HepG2 (cell line): ENCODE results near the gene ZFHX3. TPM values are rescaled to one million over a fixed set of nuclear protein-coding genes. Genes with fewer than 3 reads are reported as not detected.

Experiments used
- ATAC-seq: fragments of 200-7000 bp; cut with Tn5 transposase; 3 replicates; pipeline ENCODE4 v1.9.1; 2020; ENCODE audit warnings: mild to moderate bottlenecking, moderate library complexity
- BruUV-seq: library from RNA; stranded (reverse); fragments of 400-500 nt; replicated peaks from 2 replicates; lab custom pipeline; 2021; lab: Mats Ljungman, UMichigan
- CTCF ChIA-PET: fragments of 300-600 bp; formaldehyde crosslinking; extraction: SDS; loops from one replicate; lab custom pipeline; 2021; ENCODE audit warnings: low total read pairs, inconsistent platforms, low intra/inter-chr PET ratio; lab: Yijun Ruan, JAX
- POLR2A ChIA-PET: fragments of 350-600 bp; sonication (Branson Sonifier 250); formaldehyde crosslinking; loops from one replicate; lab custom pipeline; 2020; ENCODE audit warnings: antibody characterized with exemption, inconsistent platforms; lab: Yijun Ruan, JAX
- DNase-seq: peaks from one replicate; pipeline ENCODE4 v3.0.0-alpha.2; 2015; ENCODE audit warnings: low spot score
- FAIRE-seq: peaks from 3 replicates; lab custom pipeline; 2011; peaks lifted over from hg19 to GRCh38; lab: Jason Lieb, UNC
- H2AFZ ChIP-seq: one replicate; pipeline ENCODE4 v1.6.1; 2011; ENCODE audit warnings: low read length, inconsistent platforms
- H3K27ac ChIP-seq: fragments of 300-600 bp; 3 replicates; pipeline ENCODE4 v1.8.0; 2011; ENCODE audit warnings: mixed run types, mild to moderate bottlenecking, mixed read lengths, low read length, inconsistent platforms; ENCODE audit not compliant: insufficient read depth; ENCODE audit errors: extremely low read length
- H3K27me3 ChIP-seq, 2 experiments: fragments of 200-600 bp in 1 of 2; 2 replicates in 1 of 2; 3 replicates in 1 of 2; pipeline versions ENCODE4 v1.6.0 to v1.8.0; 2011; ENCODE audit warnings: low read length in 2 of 2, mild to moderate bottlenecking in 2 of 2, moderate library complexity in 2 of 2, inconsistent platforms in 1 of 2; ENCODE audit not compliant: insufficient read depth in 2 of 2, control insufficient read depth in 1 of 2
- H3K36me3 ChIP-seq, 2 experiments: fragments of 200-600 bp in 1 of 2; replicated peaks in 1 of 2; 2 replicates in 1 of 2; 3 replicates in 1 of 2; pipeline versions ENCODE4 v1.5.1 to v1.8.0; 2011; ENCODE audit warnings: low read length in 2 of 2, inconsistent platforms in 1 of 2; ENCODE audit not compliant: insufficient read depth in 2 of 2, control insufficient read depth in 1 of 2
- H3K4me1 ChIP-seq: 2 replicates; pipeline ENCODE4 v1.5.1; 2012; ENCODE audit warnings: low read length, inconsistent platforms; ENCODE audit not compliant: insufficient read depth
- H3K4me2 ChIP-seq: 2 replicates; pipeline ENCODE4 v1.6.0; 2011; ENCODE audit warnings: low read depth, low read length, inconsistent platforms
- H3K4me3 ChIP-seq, 3 experiments: fragments of 200-600 bp in 1 of 3; sonication (generic), shearing (Covaris generic) in 1 of 3; replicated peaks in 1 of 3; 2 replicates each; pipeline ENCODE4 v1.5.1; 2011 to 2016; ENCODE audit warnings: low read length in 3 of 3, inconsistent platforms in 2 of 3, low read depth in 2 of 3, mild to moderate bottlenecking in 2 of 3, control low read depth in 1 of 3, mixed read lengths in 1 of 3; ENCODE audit not compliant: insufficient read depth in 1 of 3
- H3K79me2 ChIP-seq: one replicate; pipeline ENCODE4 v1.6.1; 2011; ENCODE audit warnings: low read length, inconsistent platforms; ENCODE audit not compliant: insufficient read depth
- H3K9ac ChIP-seq: 2 replicates; pipeline ENCODE4 v1.6.0; 2011; ENCODE audit warnings: mild to moderate bottlenecking, low read depth, low read length, inconsistent platforms; ENCODE audit not compliant: insufficient read depth
- H3K9me3 ChIP-seq: 2 replicates; pipeline ENCODE4 v1.5.1; 2012; ENCODE audit warnings: mild to moderate bottlenecking, low read length
- H4K20me1 ChIP-seq: 2 replicates; pipeline ENCODE4 v1.6.0; 2011; ENCODE audit warnings: inconsistent platforms, mild to moderate bottlenecking, low read length, moderate library complexity; ENCODE audit not compliant: insufficient read depth
- ETV5 ChIP-seq: IDR thresholded peaks from 2 replicates; pipeline ENCODE4 v1.6.1; 2018; ENCODE audit warnings: missing biosample characterization, missing genetic modification reagents, inconsistent platforms, borderline replicate concordance
- FOSL2 ChIP-seq: sonication (generic); formaldehyde crosslinking; IDR thresholded peaks from 2 replicates; pipeline ENCODE4 v1.4.0; 2020; ENCODE audit warnings: missing genetic modification reagents
- TARDBP ChIP-seq: sonication (generic); formaldehyde crosslinking; IDR thresholded peaks from 2 replicates; pipeline ENCODE4 v1.8.0; 2022; ENCODE audit warnings: mild to moderate bottlenecking, missing genetic modification reagents
- ZNF138 ChIP-seq: sonication (generic); formaldehyde crosslinking; IDR thresholded peaks from 2 replicates; pipeline ENCODE4 v1.5.0; 2020; ENCODE audit warnings: mild to moderate bottlenecking, low read depth, missing genetic modification reagents
- ZNF253 ChIP-seq: sonication (generic); formaldehyde crosslinking; IDR thresholded peaks from 2 replicates; pipeline ENCODE4 v1.8.0; 2022; ENCODE audit warnings: mild to moderate bottlenecking, missing genetic modification reagents, borderline replicate concordance
- ZNF282 ChIP-seq: fragments of 450-650 bp; IDR thresholded peaks from 2 replicates; pipeline ENCODE4 v1.6.1; 2018; ENCODE audit not compliant: partially characterized antibody
- WGBS: methylation state at CpG from one replicate; pipeline ENCODE4 v1.1.6; 2017; ENCODE audit warnings: low lambda C conversion rate; 5-methylcytosine and 5-hydroxymethylcytosine counted together
- in situ Hi-C: cut with HindIII; loops from 2 replicates; pipeline ENCODE4 v1.10.0; 2017; ENCODE audit warnings: low pct_unique_long_range_greater_than_20kb; ENCODE audit not compliant: extremely low pct_ligation_motif_present
- intact Hi-C: fragments of 100-400 bp; cut with micrococcal nuclease; formaldehyde crosslinking; loops from one replicate; pipeline ENCODE4 v1.10.0; 2022; ENCODE audit not compliant: unreplicated experiment
- polyA plus RNA-seq, 8 experiments: library from polyadenylated mRNA; depleted of rRNA in 3 of 8; stranded (reverse) in 7 of 8; unstranded in 1 of 8; fragments of >200 nt; fragmentation: Illumina TruSeq in 4 of 8; extraction: Trizol in 4 of 8; gene quantifications; 2 replicates each; pipeline versions ENCODE4 v1.2.1 to v1.2.3, GENCODE V29; 2011 to 2016; ENCODE audit warnings: low read depth in 4 of 8, missing spikeins in 1 of 8, mixed read lengths in 1 of 8; ENCODE audit not compliant: insufficient read depth in 1 of 8
- total RNA-seq, 5 experiments: library from RNA; depleted of rRNA; stranded (reverse); fragments of >200 nt; fragmentation: Illumina TruSeq; extraction: Trizol; gene quantifications; 2 replicates each; pipeline ENCODE4 v1.2.3, GENCODE V29; 2016; ENCODE audit warnings: low read depth in 1 of 5
- TF ChIP-seq, protein P1 (sequence below): sonication (generic); formaldehyde crosslinking; IDR thresholded peaks from 2 replicates; pipeline ENCODE4 v1.5.0; 2020; ENCODE audit warnings: mild to moderate bottlenecking, low read depth, missing genetic modification reagents, borderline replicate concordance
- TF ChIP-seq, protein P2 (sequence below): sonication (generic); formaldehyde crosslinking; IDR thresholded peaks from 2 replicates; pipeline ENCODE4 v1.8.1; 2023; ENCODE audit warnings: missing genetic modification reagents, inconsistent platforms, borderline replicate concordance

ZFHX3 gene
- total and polyA plus RNA-seq, 2 of the 13 experiments (the other 11 are each of a cell fraction or from before 2014, with no cell fraction given), result 5.0 to 6.0 TPM

DNA sequence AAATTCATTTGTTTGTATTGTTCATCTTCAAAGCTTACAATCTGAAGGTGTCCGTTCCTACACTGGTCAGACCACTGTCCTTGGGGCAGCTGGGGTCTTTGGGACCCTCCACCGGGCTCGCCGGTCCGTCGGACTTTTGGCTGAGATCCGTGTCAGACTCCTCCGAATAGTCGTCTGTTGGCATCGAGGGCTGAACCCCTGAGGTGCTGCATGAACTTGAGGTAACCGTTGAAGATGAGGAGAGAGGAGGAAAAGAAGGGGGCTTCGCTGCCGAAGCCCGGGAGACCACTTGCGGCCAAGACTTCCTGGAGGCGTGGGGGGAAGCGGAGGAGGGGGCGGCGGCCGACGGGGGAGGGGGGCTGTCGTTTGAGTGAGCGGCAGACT lies 260.8 kb downstream of the ZFHX3 start:
- intact Hi-C loops, result no loop called here
- BruUV-seq, result no TSS peak

DNA sequence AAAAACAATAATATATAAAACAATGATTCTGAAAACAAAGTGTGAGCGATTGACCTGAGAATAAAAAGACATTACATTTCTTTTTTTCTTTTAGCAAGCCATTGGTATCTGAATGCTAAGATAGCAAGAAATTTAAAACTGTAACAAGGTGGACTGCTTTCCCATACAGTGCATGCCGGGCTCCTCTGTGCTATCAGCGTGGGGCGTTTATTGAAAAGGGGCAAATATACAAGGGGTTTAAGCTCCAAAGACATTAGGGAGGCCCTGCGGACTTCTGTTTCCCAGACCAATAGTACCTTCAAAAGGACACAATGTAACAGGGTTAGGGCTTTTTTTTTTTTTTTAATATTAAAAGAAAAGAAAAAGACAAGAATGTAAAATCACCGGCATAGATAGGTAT lies 261.3 kb downstream of the ZFHX3 start:
- H3K27me3 ChIP-seq, result no peaks in the 10 kb centered on the region
- H3K79me2 ChIP-seq, result no peaks in the 10 kb centered on the region
- POLR2A ChIA-PET, result interaction anchor here (0.7 kb wide), 2 partner anchors 139 to 358 kb away, joined by 3 to 4 read pairs; no protein-coding TSS in a partner anchor
- no peak for TF ChIP-seq ZNF253 (CRISPR knock-in tag)
- TF ChIP-seq, protein P1, sequence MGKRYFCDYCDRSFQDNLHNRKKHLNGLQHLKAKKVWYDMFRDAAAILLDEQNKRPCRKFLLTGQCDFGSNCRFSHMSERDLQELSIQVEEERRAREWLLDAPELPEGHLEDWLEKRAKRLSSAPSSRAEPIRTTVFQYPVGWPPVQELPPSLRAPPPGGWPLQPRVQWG (CRISPR knock-in tag), result no peak
- H4K20me1 ChIP-seq, result no peaks in the 10 kb centered on the region
- intact Hi-C loops (no loop called here), in situ Hi-C loops (no loop called here)
- H3K36me3 ChIP-seq, result peaks cover 14 to 40% of the 10 kb centered on the region in 2 experiments
- DNase-seq (no peak), ATAC-seq (no peak), FAIRE-seq (no peak)
- CTCF ChIA-PET, result no interaction called here
- H3K9ac ChIP-seq, result no peak overlapping the region
- BruUV-seq, result TSS peak; percentile 16
- no peak overlapping the region for H3K4me2 ChIP-seq
- H2AFZ ChIP-seq, result no peak overlapping the region
- WGBS, result 99% methylated on average over 6 of the region's 6 CpGs
- H3K9me3 ChIP-seq, result no peaks in the 10 kb centered on the region
- peaks cover 10% of the 10 kb centered on the region for H3K4me1 ChIP-seq
- no peak overlapping the region for H3K27ac ChIP-seq
- H3K4me3 ChIP-seq, result no peak overlapping the region

More for the DNA sequence above, 260.8 kb downstream of the ZFHX3 start:
- ChIA-PET CTCF (no interaction called here), POLR2A (interaction anchor here (0.7 kb wide), 2 partner anchors 138 to 357 kb away, joined by 3 to 4 read pairs; no protein-coding TSS in a partner anchor)
- in situ Hi-C loops, result no loop called here
- H3K4me1 ChIP-seq, result peaks cover 10% of the 10 kb centered on the region
- no peak overlapping the region for H3K27ac ChIP-seq
- H3K9me3 ChIP-seq, result no peaks in the 10 kb centered on the region
- no peak overlapping the region for H3K4me3 ChIP-seq
- H3K27me3 ChIP-seq, result no peaks in the 10 kb centered on the region
- no peak overlapping the region for H3K4me2 ChIP-seq
- FAIRE-seq, result no peak
- TF ChIP-seq, protein P2, sequence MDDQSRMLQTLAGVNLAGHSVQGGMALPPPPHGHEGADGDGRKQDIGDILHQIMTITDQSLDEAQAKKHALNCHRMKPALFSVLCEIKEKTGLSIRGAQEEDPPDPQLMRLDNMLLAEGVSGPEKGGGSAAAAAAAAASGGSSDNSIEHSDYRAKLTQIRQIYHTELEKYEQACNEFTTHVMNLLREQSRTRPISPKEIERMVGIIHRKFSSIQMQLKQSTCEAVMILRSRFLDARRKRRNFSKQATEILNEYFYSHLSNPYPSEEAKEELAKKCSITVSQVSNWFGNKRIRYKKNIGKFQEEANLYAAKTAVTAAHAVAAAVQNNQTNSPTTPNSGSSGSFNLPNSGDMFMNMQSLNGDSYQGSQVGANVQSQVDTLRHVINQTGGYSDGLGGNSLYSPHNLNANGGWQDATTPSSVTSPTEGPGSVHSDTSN, result no peak
- TF ChIP-seq ZNF138 (CRISPR knock-in tag), result no peak
- no peak for TF ChIP-seq FOSL2 (CRISPR knock-in tag)
- no peak for TF ChIP-seq TARDBP (CRISPR knock-in tag)
- no peak for TF ChIP-seq ETV5
- TF ChIP-seq ZNF282, result no peak
- H4K20me1 ChIP-seq, result no peaks in the 10 kb centered on the region
- whole genome bisulfite sequencing, result 98% methylated on average over 23 of the region's 23 CpGs
- ATAC-seq, result no peak
- no peak overlapping the region for H2AFZ ChIP-seq
- peaks cover 16 to 45% of the 10 kb centered on the region in 2 experiments for H3K36me3 ChIP-seq
- H3K9ac ChIP-seq, result no peak overlapping the region
- DNase-seq, result no peak
- H3K79me2 ChIP-seq, result no peaks in the 10 kb centered on the region
